ENCODE data around the gene CCDC136. TPM values are rescaled to one million over a fixed set of nuclear protein-coding genes. Genes with fewer than 3 reads are reported as not detected.

The CCDC136 gene
- total RNA-seq, 1 experiment from 2014 or later: 31.1 TPM

GRCh38 chr7:128855559-128855958, 63.8 kb downstream of the CCDC136 start:
- Histone ChIP-seq H2BK12ac (ENCODE audit: insufficient read length, low read depth, low read length) (no peak overlapping the region), H3K23ac (ENCODE audit: insufficient read length, low read depth, low read length) (no peak overlapping the region), H3K4me2 (ENCODE audit: insufficient read depth, insufficient read length, low read length) (no peak overlapping the region), H3K9ac (ENCODE audit: extremely low read depth, insufficient read length, low read length) (no peak overlapping the region), H2BK5ac (ENCODE audit: insufficient read length, low read length) (no peak overlapping the region), H4K5ac (ENCODE audit: insufficient read length, low read depth, low read length) (no peak overlapping the region), H3K9me3 (ENCODE audit: control insufficient read depth, low read depth, low read length) (no peaks in the 10 kb centered on the region), H2BK15ac (ENCODE audit: low read depth, low read length) (no peak overlapping the region), H3K79me2 (ENCODE audit: insufficient read depth, low read length) (no peaks in the 10 kb centered on the region), H3K4me1 (ENCODE audit: insufficient read depth, low read length) (no peaks in the 10 kb centered on the region), H4K8ac (replicated peaks; ENCODE audit: insufficient read length, low read depth, low read length) (no peak overlapping the region), H3K4ac (ENCODE audit: low read depth, low read length) (no peak overlapping the region), H2AFZ (ENCODE audit: low read length) (no peak overlapping the region), H2BK20ac (ENCODE audit: low read depth, low read length, poor library complexity, severe bottlenecking) (no peak overlapping the region), H4K20me1 (ENCODE audit: control insufficient read depth, insufficient read depth, insufficient read length) (no peaks in the 10 kb centered on the region), H3K56ac (ENCODE audit: insufficient read length, low read depth, low read length) (no peak overlapping the region), H3K27ac (ENCODE audit: insufficient read length, low read depth, low read length) (no peak overlapping the region), H3K14ac (ENCODE audit: insufficient read depth, low read length) (no peak overlapping the region), H2AK5ac (ENCODE audit: insufficient read length, low read length) (no peak overlapping the region), H2BK120ac (ENCODE audit: low read depth, low read length, poor library complexity, severe bottlenecking) (no peak overlapping the region), H3T11ph (ENCODE audit: low read length) (no peak overlapping the region), H4K91ac (ENCODE audit: insufficient read length, low read depth, low read length) (no peak overlapping the region), H3K18ac (ENCODE audit: insufficient read length, low read depth, low read length) (no peak overlapping the region), H3K27me3 (ENCODE audit: insufficient read depth, low read length) (no peaks in the 10 kb centered on the region), H3K23me2 (ENCODE audit: insufficient read length, low read depth, low read length, poor library complexity, severe bottlenecking) (no peaks in the 10 kb centered on the region), H3K79me1 (ENCODE audit: insufficient read depth, low read depth, low read length, poor library complexity, severe bottlenecking) (no peaks in the 10 kb centered on the region)
- H3K4me1 Mint-ChIP-seq: peaks cover 9 to 16% of the 10 kb centered on the region in 2 experiments; a peak in 3 of 4 replicates
- peaks cover 0 to 7% (median 0%) of the 10 kb centered on the region in 3 experiments; a peak in 1 of 7 replicates for H3K36me3 Mint-ChIP-seq (ENCODE audit: insufficient read depth in 1 of 3, low read depth in 3 of 3)
- no peaks in the 10 kb centered on the region for H3K9me3 Mint-ChIP-seq
- H3K27ac Mint-ChIP-seq: no peak overlapping the region
- H3K27me3 Mint-ChIP-seq (ENCODE audit: low read depth): no peaks in the 10 kb centered on the region; the same call in 1 of the 2 replicates
- TF ChIP-seq CTCF (conservative IDR thresholded peaks at IDR 0.05): no peak
- no peak overlapping the region for H3K4me3 Mint-ChIP-seq
- WGBS (ENCODE audit: extremely low coverage, insufficient read length, low lambda C conversion rate): no CpG with 5 or more reads among the region's 3 CpGs
- no peak for DNase-seq
